HG03378 (cell line): ENCODE results near the gene NRIP1.
A peak's percentile ranks its signal among the peaks of the same experiment; 100 is the strongest.

Experiments
- ATAC-seq: cut with Tn5 transposase; IDR thresholded peaks from one replicate; pipeline ENCODE4 v1.9.1; 2021; ENCODE audit warnings: mild to moderate bottlenecking, moderate library complexity; ENCODE audit not compliant: unreplicated experiment

Gene NRIP1

GRCh38 chr21:15071009-15071408 lies 6.2 kb upstream of the NRIP1 start:
- no peak for ATAC-seq

GRCh38 chr21:15066123-15066575 lies 1.3 kb upstream of the NRIP1 start:
- ATAC-seq = no peak

- ATAC-seq = peak; percentile 28
Observed at GRCh38 chr21:15065392-15066122, 757 bp upstream of the NRIP1 start.

GRCh38 chr21:15063814-15064575 lies 805 bp downstream of the NRIP1 start:
- ATAC-seq = peak; percentile 2

GRCh38 chr21:15063081-15063813 lies 1.6 kb downstream of the NRIP1 start:
- no peak for ATAC-seq

- no peak for ATAC-seq
Observed at GRCh38 chr21:15062606-15062965, 2.2 kb downstream of the NRIP1 start.

- ATAC-seq = no peak
Observed at GRCh38 chr21:15061747-15062605, 2.8 kb downstream of the NRIP1 start.

GRCh38 chr21:15061279-15061678 lies 3.5 kb downstream of the NRIP1 start:
- ATAC-seq = no peak

GRCh38 chr21:15060543-15061175 lies 4.1 kb downstream of the NRIP1 start:
- ATAC-seq = no peak

GRCh38 chr21:15059397-15059796 lies 5.4 kb downstream of the NRIP1 start:
- no peak for ATAC-seq

- peak; percentile 39 for ATAC-seq
Observed at GRCh38 chr21:15058854-15059263, 5.9 kb downstream of the NRIP1 start.

- no peak for ATAC-seq
Observed at GRCh38 chr21:15057285-15057684, 7.5 kb downstream of the NRIP1 start.

GRCh38 chr21:15054606-15055239 lies 10.1 kb downstream of the NRIP1 start:
- no peak for ATAC-seq

- no peak for ATAC-seq
Observed at GRCh38 chr21:15054089-15054488, 10.7 kb downstream of the NRIP1 start.

GRCh38 chr21:15053500-15053899 lies 11.3 kb downstream of the NRIP1 start:
- no peak for ATAC-seq

- ATAC-seq = peak; percentile 28
Observed at GRCh38 chr21:15052459-15052763, 12.4 kb downstream of the NRIP1 start.

- peak; percentile 75 for ATAC-seq
Observed at GRCh38 chr21:15051644-15052458, 12.9 kb downstream of the NRIP1 start.

- no peak for ATAC-seq
Observed at GRCh38 chr21:15050568-15051377, 14.0 kb downstream of the NRIP1 start.
